Duodenal mucosa (tissue), 2 donors: ENCODE data around the gene PORCN.
A peak's percentile ranks its signal among the peaks of the same experiment; 100 is the strongest.
"Not testable (repeated sequence)": the region's sequence is repeated elsewhere in the genome, so short reads cannot be mapped to it uniquely, and the experiment has no call there.

Experiments
- H3K27ac ChIP-seq: one replicate; pipeline ENCODE4 v1.7.0; 2013; ENCODE audit warnings: low read depth, low read length
- H3K27me3 ChIP-seq, 2 donors: one replicate each; pipeline ENCODE4 v1.7.0; 2013; ENCODE audit warnings: low read length in 2 of 2, control low read depth in 1 of 2; ENCODE audit not compliant: insufficient read depth in 2 of 2, control insufficient read depth in 1 of 2
- H3K36me3 ChIP-seq, 2 donors: one replicate each; pipeline ENCODE4 v1.7.0; 2013; ENCODE audit warnings: low read length in 2 of 2, control low read depth in 1 of 2; ENCODE audit not compliant: insufficient read depth in 2 of 2, control insufficient read depth in 1 of 2
- H3K4me1 ChIP-seq, 2 donors: one replicate each; pipeline ENCODE4 v1.7.0; 2013; ENCODE audit warnings: low read length in 2 of 2, control low read depth in 1 of 2; ENCODE audit not compliant: insufficient read depth in 2 of 2, control insufficient read depth in 1 of 2
- H3K4me3 ChIP-seq, 2 donors: one replicate each; pipeline ENCODE4 v1.7.0; 2013; ENCODE audit warnings: low read length in 2 of 2, low read depth in 1 of 2
- H3K9ac ChIP-seq, 2 donors: one replicate each; pipeline ENCODE4 v1.7.0; 2013; ENCODE audit warnings: low read length in 2 of 2, low read depth in 1 of 2
- H3K9me3 ChIP-seq, 2 donors: one replicate each; pipeline ENCODE4 v1.7.0; 2013; ENCODE audit warnings: low read length in 2 of 2, control low read depth in 1 of 2; ENCODE audit not compliant: control insufficient read depth in 1 of 2

The PORCN gene

DNA sequence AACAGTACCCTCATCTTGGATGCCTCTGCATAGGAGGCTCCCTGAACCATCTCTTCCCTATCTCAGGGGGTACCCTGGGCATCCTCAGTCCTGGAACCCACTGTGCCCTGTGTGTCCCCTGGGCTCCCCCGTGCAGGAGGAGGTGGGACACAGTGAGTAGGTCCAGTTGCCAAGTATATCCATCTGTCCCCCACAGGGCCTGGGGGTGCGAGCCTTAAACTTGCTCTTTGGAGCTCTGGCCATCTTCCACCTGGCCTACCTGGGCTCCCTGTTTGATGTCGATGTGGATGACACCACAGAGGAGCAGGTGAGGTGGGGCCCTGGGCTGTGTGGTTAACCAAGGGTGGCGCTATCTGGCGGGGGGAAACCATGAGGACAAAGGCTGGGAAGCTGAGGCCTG, 8.2 kb downstream of the PORCN start:
- Histone ChIP-seq H3K36me3 (no peaks in the 10 kb centered on the region), H3K4me1 (peaks cover 0 to 3% of the 10 kb centered on the region in 2 donors), H3K9ac (no peak overlapping the region), H3K9me3 (no peaks in the 10 kb centered on the region), H3K27ac (no peak overlapping the region), H3K27me3 (no peaks in the 10 kb centered on the region), H3K4me3 (no peak overlapping the region)

- not testable (repeated sequence) for H3K27ac ChIP-seq, H3K4me1 ChIP-seq, H3K27me3 ChIP-seq, H3K36me3 ChIP-seq, H3K9me3 ChIP-seq, H3K4me3 ChIP-seq, H3K9ac ChIP-seq
Measured at GRCh38 chrX:48519481-48519880, 10.7 kb downstream of the PORCN start.

GRCh38 chrX:48520455-48520854, 11.7 kb downstream of the PORCN start:
- no peak overlapping the region for H3K27ac ChIP-seq
- peaks cover 0 to 4% of the 10 kb centered on the region in 2 donors for H3K36me3 ChIP-seq
- no peak overlapping the region for H3K4me3 ChIP-seq
- H3K27me3 ChIP-seq = no peaks in the 10 kb centered on the region
- peaks cover 3 to 4% of the 10 kb centered on the region in 2 donors for H3K4me1 ChIP-seq
- no peaks in the 10 kb centered on the region for H3K9me3 ChIP-seq
- no peak overlapping the region for H3K9ac ChIP-seq

- H3K27me3 ChIP-seq = no peaks in the 10 kb centered on the region
- peak overlapping the region in 1 of 2 donors; percentile 86 for H3K9ac ChIP-seq
- H3K4me1 ChIP-seq = peaks cover 3 to 4% of the 10 kb centered on the region in 2 donors
- H3K9me3 ChIP-seq = no peaks in the 10 kb centered on the region
- peak overlapping the region; percentile 83 to 93 for H3K4me3 ChIP-seq
- H3K36me3 ChIP-seq = peaks cover 0 to 5% of the 10 kb centered on the region in 2 donors
- no peak overlapping the region for H3K27ac ChIP-seq
Measured at GRCh38 chrX:48520976-48521352, 12.2 kb downstream of the PORCN start.

- Histone ChIP-seq H3K27me3 (no peaks in the 10 kb centered on the region), H3K4me1 (peaks cover 3 to 4% of the 10 kb centered on the region in 2 donors), H3K9ac (peak within 1 kb of the TSS; percentile 81 to 86), H3K4me3 (peak within 1 kb of the TSS; percentile 83 to 93), H3K27ac (peak within 1 kb of the TSS; percentile 54), H3K36me3 (peaks cover 0 to 11% of the 10 kb centered on the region in 2 donors), H3K9me3 (no peaks in the 10 kb centered on the region)
Measured at GRCh38 chrX:48521353-48522243, 12.8 kb downstream of the PORCN start, which contains the start of gene EBP. Gene EBP, plus strand, starts transcription at chrX:48521808. Its CDS starts 1,964 bp downstream, at chrX:48523772.

DNA sequence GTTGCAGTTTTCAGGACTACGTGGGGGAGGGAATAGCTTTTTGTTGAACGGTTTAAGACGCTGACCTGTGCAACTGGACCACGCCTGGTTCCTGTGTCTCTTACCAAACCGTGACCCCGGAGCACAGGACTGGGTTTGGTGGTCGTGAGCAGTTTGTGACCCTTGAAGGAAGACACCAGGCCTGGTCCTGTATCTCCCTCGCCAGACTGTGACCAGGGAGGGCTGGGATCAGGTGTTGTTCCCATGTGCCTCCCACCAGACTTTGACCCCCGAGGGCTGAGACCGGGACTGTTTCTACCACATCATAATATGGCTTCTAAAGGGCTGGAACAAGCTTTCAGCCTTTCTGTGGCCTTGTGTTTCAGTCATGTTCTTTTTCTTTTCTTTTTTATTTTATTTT, 13.5 kb downstream of the PORCN start:
- Histone ChIP-seq H3K36me3 (peaks cover 0 to 18% of the 10 kb centered on the region in 2 donors), H3K9ac (peak overlapping the region; percentile 81 to 86), H3K27me3 (no peaks in the 10 kb centered on the region), H3K9me3 (no peaks in the 10 kb centered on the region), H3K27ac (peak overlapping the region; percentile 54), H3K4me3 (peak overlapping the region; percentile 83 to 93), H3K4me1 (peaks cover 3 to 4% of the 10 kb centered on the region in 2 donors)

GRCh38 chrX:48523682-48524081, 14.9 kb downstream of the PORCN start:
- H3K9me3 ChIP-seq = no peaks in the 10 kb centered on the region
- H3K27ac ChIP-seq = no peak overlapping the region
- H3K36me3 ChIP-seq = peaks cover 8 to 32% of the 10 kb centered on the region in 2 donors
- no peak overlapping the region for H3K4me3 ChIP-seq
- peaks cover 3 to 4% of the 10 kb centered on the region in 2 donors for H3K4me1 ChIP-seq
- H3K27me3 ChIP-seq = no peaks in the 10 kb centered on the region
- H3K9ac ChIP-seq = no peak overlapping the region

DNA sequence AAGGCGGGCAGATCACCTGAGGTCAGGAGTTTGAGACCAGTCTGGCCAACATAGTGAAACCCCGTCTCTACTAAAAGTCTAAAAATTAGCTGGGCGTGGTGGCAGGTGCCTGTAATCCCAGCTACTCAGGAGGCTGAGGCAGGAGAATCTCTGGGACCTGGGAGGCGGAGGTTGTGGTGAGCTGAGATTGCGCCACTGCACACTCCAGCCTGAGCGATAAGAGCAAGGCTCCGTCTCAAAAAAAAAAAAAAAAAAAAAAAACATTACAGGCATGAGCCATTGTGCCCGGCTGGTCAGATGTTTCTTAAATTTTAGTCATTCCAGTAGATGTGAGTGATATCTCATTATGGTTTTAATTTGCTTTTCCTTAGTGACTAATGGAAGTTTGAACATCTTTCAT, 17.1 kb downstream of the PORCN start:
- not testable (repeated sequence) for H3K9me3 ChIP-seq, H3K27me3 ChIP-seq, H3K4me1 ChIP-seq, H3K27ac ChIP-seq, H3K4me3 ChIP-seq, H3K9ac ChIP-seq
- peaks cover 8 to 36% of the 10 kb centered on the region in 2 donors for H3K36me3 ChIP-seq

DNA sequence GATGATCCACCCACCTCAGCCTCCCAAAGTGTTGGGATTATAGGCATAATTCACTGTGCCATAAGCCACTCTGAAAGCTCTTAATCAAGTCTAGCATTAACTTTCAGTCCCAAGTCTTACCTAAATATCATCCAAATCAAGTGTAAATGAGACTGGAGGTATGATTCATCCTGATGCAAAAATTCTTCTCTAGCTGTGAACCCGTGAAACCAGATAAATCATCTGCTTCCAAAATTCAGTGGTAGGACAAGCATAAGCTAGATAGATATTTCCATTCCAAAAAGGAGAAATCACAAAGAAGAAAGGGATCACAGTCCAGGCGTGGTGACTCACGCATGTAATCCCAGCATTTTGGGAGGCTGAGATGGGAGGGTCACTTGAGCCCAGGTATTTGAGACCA, 21.9 kb downstream of the PORCN start:
- Histone ChIP-seq H3K9me3 (no peaks in the 10 kb centered on the region), H3K36me3 (peaks cover 8 to 32% of the 10 kb centered on the region in 2 donors), H3K4me1 (peaks cover 0 to 4% of the 10 kb centered on the region in 2 donors), H3K9ac (no peak overlapping the region), H3K27me3 (no peaks in the 10 kb centered on the region), H3K4me3 (no peak overlapping the region), H3K27ac (no peak overlapping the region)

DNA sequence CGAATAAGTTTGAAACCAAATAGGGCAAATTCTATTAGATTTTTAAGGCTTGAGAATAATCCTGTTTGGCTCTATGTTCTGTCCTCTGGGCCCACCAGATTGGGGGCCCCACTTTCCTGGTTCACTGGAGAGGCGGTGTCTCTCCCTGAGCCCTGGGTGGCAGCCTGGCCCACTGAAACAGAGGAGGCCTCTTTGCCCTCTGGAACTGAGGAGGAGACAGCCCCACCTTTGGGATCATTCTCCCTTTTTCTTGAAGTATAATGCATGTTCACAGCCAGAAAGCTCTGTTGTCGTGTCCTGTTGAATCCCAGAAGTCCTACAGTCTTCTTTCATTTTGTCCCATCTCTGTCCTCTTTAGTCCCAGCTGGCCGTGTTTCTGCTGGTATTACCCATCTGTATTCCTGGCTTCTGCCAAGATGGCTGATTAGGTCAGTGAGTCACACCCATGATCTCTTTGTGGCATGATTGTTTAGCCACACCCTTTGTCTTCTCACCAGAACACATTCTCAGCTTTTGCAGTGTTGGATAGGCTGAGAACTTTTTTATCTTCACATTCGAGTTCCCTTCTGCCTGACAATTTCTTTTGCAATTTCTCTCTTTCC, 22.7 kb downstream of the PORCN start:
- H3K27ac ChIP-seq = no peak overlapping the region
- H3K9ac ChIP-seq = no peak overlapping the region
- no peak overlapping the region for H3K4me3 ChIP-seq
- peaks cover 0 to 4% of the 10 kb centered on the region in 2 donors for H3K4me1 ChIP-seq
- no peaks in the 10 kb centered on the region for H3K27me3 ChIP-seq
- no peaks in the 10 kb centered on the region for H3K9me3 ChIP-seq
- H3K36me3 ChIP-seq = peaks cover 8 to 26% of the 10 kb centered on the region in 2 donors
